GM12872 (cell line): ENCODE data around the gene CERS5.

Source experiments
- CTCF ChIP-seq: IDR thresholded peaks from 3 replicates; pipeline ENCODE4 v1.5.1; 2011; ENCODE audit warnings: low read depth, mild to moderate bottlenecking, low read length, moderate library complexity; ENCODE audit not compliant: insufficient read depth

CERS5 gene

GRCh38 chr12:50186681-50187080 is 19.5 kb upstream of the CERS5 start:
- no peak for TF ChIP-seq CTCF

GRCh38 chr12:50185970-50186663 is 18.9 kb upstream of the CERS5 start:
- TF ChIP-seq CTCF = no peak

- TF ChIP-seq CTCF = no peak
Observed at GRCh38 chr12:50185301-50185895, 18.2 kb upstream of the CERS5 start.

GRCh38 chr12:50184261-50184660 is 17.1 kb upstream of the CERS5 start:
- no peak for TF ChIP-seq CTCF

- no peak for TF ChIP-seq CTCF
Observed at GRCh38 chr12:50182461-50182860, 15.3 kb upstream of the CERS5 start.

- no peak for TF ChIP-seq CTCF
Observed at GRCh38 chr12:50181691-50182090, 14.5 kb upstream of the CERS5 start.

- no peak for TF ChIP-seq CTCF
Observed at GRCh38 chr12:50175716-50176026, 8.5 kb upstream of the CERS5 start.
